HUES48 (cell line): Measurements from ENCODE around the gene CDK6.
"Not testable (repeated sequence)": the region's sequence is repeated elsewhere in the genome, so short reads cannot be mapped to it uniquely, and the experiment has no call there.

ENCODE experiments used
- H3K27ac ChIP-seq: one replicate; pipeline ENCODE4 v1.7.0; 2013; ENCODE audit warnings: low read depth, low read length, inconsistent platforms
- H3K27me3 ChIP-seq: 2 replicates; pipeline ENCODE4 v1.6.1; 2013; ENCODE audit warnings: mild to moderate bottlenecking, low read length; ENCODE audit not compliant: control insufficient read depth, insufficient read depth
- H3K36me3 ChIP-seq: 2 replicates; pipeline ENCODE4 v1.6.1; 2013; ENCODE audit warnings: low read length; ENCODE audit not compliant: control insufficient read depth, insufficient read depth
- H3K4me1 ChIP-seq: 2 replicates; pipeline ENCODE4 v1.6.1; 2013; ENCODE audit warnings: mild to moderate bottlenecking, low read length; ENCODE audit not compliant: control insufficient read depth, insufficient read depth
- H3K4me3 ChIP-seq: 2 replicates; pipeline ENCODE4 v1.5.1; 2013; ENCODE audit warnings: mild to moderate bottlenecking, low read depth, low read length
- H3K9ac ChIP-seq: 2 replicates; pipeline ENCODE4 v1.6.1; 2013; ENCODE audit warnings: mild to moderate bottlenecking, low read depth, low read length, moderate library complexity
- H3K9me3 ChIP-seq: 2 replicates; pipeline ENCODE4 v1.6.1; 2013; ENCODE audit warnings: low read length; ENCODE audit not compliant: control insufficient read depth, insufficient read depth

Gene CDK6

DNA sequence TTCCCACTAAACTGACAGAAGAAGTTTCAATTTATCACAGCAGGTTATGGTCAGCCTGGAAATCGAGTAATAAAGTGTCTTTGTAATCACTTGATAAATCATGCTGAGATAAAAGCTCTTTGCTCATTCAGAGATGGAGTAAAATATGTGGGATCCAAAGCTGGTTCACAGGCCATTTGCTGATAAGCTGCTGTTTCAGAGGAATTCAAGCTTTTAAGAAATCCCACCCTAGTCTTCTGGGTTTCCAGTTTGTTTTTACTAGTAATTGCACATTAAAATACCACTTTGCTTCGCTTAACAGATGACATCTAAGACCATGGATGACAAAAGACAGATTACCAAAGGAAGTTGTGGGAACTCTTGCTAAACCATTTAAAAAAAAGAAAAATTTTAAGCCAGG is 37.4 kb upstream of the CDK6 start:
- no peak overlapping the region for H3K4me3 ChIP-seq
- peaks cover 6% of the 10 kb centered on the region; the same call in 1 of the 2 replicates for H3K4me1 ChIP-seq
- H3K9ac ChIP-seq = no peak overlapping the region
- H3K27me3 ChIP-seq = no peaks in the 10 kb centered on the region
- H3K27ac ChIP-seq = no peak overlapping the region
- H3K9me3 ChIP-seq = no peaks in the 10 kb centered on the region
- H3K36me3 ChIP-seq = no peaks in the 10 kb centered on the region

DNA sequence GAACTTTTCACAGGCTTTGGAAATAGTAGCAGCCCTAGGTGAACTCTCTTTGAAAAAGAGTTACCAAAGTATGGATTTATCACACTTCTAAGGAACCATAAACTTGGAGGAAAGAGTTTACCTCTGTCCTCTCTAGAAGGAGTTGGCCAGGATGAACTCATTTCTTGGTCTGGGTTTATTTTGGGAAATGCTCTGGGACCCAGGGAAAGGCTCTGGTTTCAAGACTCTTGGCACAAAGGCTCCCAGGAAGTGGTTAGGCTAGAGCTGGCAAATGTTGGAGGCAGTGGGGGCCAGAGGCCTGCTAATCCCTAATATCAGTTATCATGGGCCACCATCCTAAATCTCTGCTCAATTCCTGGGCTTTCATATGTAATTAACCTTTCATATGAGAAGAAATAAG is 36.3 kb upstream of the CDK6 start:
- Histone ChIP-seq H3K9me3 (no peaks in the 10 kb centered on the region), H3K36me3 (no peaks in the 10 kb centered on the region), H3K4me1 (peaks cover 6% of the 10 kb centered on the region; the same call in 1 of the 2 replicates), H3K27ac (no peak overlapping the region), H3K9ac (no peak overlapping the region), H3K4me3 (no peak overlapping the region), H3K27me3 (no peaks in the 10 kb centered on the region)

DNA sequence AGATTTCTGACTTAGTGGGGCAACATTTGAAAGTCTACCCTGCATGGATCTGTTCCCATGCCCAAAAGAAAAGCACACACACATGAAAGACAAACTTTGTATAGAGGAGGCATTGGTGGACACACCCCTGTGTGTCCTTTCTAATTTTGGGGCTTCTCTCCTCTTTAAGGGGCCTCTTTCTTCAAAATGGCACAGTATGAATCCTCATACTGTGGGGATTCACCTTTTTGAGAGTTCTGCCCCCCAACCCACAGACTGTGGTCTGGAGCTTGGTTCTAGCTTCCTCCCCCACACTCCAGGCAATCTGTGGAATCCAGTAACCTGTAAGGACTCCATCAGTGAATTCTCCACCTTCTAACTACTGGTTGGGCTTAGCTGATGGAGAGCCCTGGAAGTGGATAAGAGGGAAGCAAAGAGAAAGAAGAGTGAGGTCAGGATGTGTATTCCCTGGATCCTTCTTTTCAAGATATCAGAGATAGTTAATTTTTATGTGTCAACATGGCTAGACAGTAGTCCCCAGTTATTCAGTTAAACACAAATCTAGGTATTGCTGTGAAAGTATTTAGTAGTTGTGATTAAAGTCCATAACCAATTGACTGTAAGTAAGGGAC is 32.4 kb upstream of the CDK6 start:
- H3K27me3 ChIP-seq = no peaks in the 10 kb centered on the region
- H3K36me3 ChIP-seq = no peaks in the 10 kb centered on the region
- H3K4me3 ChIP-seq = no peak overlapping the region
- peaks cover 6% of the 10 kb centered on the region; the same call in 1 of the 2 replicates for H3K4me1 ChIP-seq
- H3K9me3 ChIP-seq = no peaks in the 10 kb centered on the region
- H3K27ac ChIP-seq = no peak overlapping the region
- H3K9ac ChIP-seq = no peak overlapping the region

DNA sequence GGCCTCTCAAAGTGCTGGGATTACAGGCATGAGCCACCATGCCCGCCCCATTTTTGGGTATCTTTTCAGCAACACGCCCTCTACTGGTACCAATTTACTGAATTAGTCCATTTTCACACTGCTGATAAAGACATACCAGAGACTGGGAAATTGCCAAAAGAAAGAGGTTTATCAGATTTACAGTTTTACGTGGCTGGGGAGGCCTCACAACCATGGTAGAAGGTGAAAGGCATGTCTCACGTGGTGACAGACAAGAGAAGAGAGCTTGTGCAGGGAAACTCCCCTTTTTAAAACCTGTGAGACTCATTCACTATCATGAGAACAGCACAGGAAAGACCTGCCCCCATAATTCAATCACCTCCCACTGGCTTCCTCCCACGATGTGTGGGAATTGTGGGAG is 27.8 kb upstream of the CDK6 start:
- H3K27me3 ChIP-seq, H3K4me3 ChIP-seq, H3K36me3 ChIP-seq, H3K27ac ChIP-seq, H3K4me1 ChIP-seq, H3K9me3 ChIP-seq, H3K9ac ChIP-seq: not testable (repeated sequence)

DNA sequence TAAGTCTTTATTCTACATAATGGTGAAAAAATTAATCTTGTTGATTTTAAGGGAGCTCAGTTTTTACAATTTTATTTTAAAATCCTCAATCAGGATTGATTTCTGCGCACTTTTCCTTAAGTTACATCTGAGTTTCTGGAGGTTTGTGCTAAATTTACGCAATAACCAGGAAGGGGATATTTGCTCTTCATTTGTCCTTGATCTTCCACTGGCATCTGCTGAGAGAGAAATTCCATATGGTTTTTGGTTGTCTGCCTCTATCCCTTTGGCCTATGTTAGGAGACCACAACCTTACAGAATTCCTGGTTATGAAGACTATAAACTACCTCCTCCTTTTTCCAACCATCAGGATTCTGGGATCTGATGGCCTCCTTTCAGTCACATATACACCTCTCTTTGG is 20.1 kb upstream of the CDK6 start:
- Histone ChIP-seq H3K9me3 (no peaks in the 10 kb centered on the region), H3K36me3 (no peaks in the 10 kb centered on the region), H3K27me3 (no peaks in the 10 kb centered on the region), H3K4me3 (no peak overlapping the region), H3K9ac (no peak overlapping the region), H3K27ac (no peak overlapping the region), H3K4me1 (peaks cover 7% of the 10 kb centered on the region)

DNA sequence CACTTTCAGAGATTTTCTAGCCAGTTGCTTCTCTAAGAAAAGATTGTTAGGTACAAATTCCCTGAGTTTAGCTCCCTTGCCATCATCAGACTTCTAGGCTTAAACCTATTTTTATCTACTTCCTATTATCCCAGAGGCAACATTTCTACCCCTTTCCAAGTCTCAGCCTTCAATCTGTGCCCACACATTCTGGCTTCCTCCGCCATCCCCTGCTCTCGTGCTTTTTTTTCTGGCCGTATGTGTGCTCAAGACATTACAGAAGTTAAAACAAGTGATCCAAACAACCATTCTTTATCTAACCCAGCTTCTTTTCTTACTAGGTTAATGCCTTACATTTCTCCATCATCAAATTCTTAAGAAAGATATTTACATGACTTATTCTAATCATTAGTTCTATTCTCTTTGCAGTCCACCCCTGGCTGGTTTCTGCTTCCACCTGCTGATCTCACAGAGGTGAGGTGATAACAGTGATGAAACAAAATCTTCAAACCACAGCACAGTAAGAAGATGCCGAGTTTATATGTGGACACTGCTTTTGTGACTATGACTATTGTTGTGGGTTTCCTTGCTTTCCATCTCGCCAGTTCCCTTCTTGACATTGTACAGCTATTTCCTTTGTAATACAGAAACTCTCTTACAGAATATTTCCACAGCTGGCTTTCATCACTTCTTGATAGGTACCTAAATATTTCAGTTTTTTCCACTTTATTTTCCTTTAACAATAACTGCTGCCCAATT is 18.3 kb upstream of the CDK6 start:
- H3K27me3 ChIP-seq = no peaks in the 10 kb centered on the region
- H3K27ac ChIP-seq = no peak overlapping the region
- no peak overlapping the region for H3K9ac ChIP-seq

DNA sequence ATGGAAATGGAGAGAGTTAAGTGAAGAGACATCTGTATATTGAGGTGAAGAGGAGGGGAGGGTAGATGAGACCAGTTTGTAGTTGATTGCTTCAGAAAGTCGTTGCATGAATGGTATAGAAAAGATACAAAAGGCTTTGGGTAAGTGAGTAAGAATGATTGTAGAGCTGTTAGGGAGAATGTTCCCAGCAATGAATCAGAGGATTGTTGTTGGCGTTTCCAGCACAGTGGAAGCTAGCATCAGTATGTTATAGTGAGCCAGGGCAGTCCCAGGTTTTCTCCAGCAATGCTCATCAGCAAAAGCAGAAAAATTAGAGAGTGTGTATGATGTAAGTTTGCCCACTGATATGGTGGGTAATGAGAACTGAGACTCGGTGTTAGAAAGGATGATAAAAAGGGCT is 15.4 kb upstream of the CDK6 start:
- Histone ChIP-seq H3K36me3 (no peaks in the 10 kb centered on the region), H3K9ac (no peak overlapping the region), H3K4me1 (peaks cover 7% of the 10 kb centered on the region), H3K9me3 (no peaks in the 10 kb centered on the region), H3K27me3 (no peaks in the 10 kb centered on the region), H3K4me3 (no peak overlapping the region), H3K27ac (no peak overlapping the region)

More for the DNA sequence above, 18.3 kb upstream of the CDK6 start:
- H3K9me3 ChIP-seq = no peaks in the 10 kb centered on the region
- H3K4me1 ChIP-seq = peaks cover 7% of the 10 kb centered on the region
- no peaks in the 10 kb centered on the region for H3K36me3 ChIP-seq
- H3K4me3 ChIP-seq = no peak overlapping the region

DNA sequence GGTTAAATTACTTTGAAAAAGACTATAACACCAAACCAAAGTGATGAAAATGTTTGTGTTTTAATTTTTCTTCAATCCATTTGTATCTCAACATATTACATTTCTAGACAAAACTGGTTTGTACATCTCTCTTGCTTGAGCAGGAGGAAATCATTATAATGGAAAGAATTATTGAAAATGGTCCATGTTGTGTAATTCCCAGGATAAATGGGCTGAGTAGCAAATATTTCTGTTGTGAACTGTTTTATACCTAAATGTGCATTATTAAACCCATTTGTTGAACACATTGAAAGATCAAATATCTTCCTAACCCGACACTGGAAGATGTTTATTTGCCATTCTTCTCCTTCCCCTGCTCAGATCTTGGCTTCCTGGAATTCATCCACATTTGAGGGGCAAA is 14.1 kb upstream of the CDK6 start:
- H3K9me3 ChIP-seq = no peaks in the 10 kb centered on the region
- H3K4me1 ChIP-seq = peaks cover 7% of the 10 kb centered on the region
- no peak overlapping the region for H3K9ac ChIP-seq
- H3K27me3 ChIP-seq = no peaks in the 10 kb centered on the region
- no peak overlapping the region for H3K27ac ChIP-seq
- no peaks in the 10 kb centered on the region for H3K36me3 ChIP-seq
- H3K4me3 ChIP-seq = no peak overlapping the region

DNA sequence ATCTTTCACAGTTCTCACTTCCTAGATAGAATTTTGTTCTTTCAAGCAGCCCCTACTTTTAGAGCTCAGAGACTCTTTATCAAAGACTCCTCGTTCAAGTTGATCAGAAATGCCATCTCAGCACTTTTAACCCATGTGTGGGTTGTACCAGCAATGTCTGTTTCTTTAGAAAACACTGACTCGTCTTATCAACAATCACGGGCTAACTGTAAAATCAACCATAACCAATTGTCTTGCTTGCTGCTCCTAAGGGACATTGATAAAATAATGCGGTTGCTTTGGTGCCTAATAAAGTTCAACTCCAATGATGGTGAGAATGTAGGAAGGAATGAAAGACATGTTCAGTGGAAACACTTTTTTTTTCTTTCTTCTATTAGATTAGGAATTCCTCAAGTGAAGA is 12.9 kb upstream of the CDK6 start:
- Histone ChIP-seq H3K27ac (no peak overlapping the region), H3K36me3 (no peaks in the 10 kb centered on the region), H3K4me3 (no peak overlapping the region), H3K9ac (no peak overlapping the region), H3K9me3 (no peaks in the 10 kb centered on the region), H3K27me3 (no peaks in the 10 kb centered on the region), H3K4me1 (no peaks in the 10 kb centered on the region; the same call in 1 of the 2 replicates)

DNA sequence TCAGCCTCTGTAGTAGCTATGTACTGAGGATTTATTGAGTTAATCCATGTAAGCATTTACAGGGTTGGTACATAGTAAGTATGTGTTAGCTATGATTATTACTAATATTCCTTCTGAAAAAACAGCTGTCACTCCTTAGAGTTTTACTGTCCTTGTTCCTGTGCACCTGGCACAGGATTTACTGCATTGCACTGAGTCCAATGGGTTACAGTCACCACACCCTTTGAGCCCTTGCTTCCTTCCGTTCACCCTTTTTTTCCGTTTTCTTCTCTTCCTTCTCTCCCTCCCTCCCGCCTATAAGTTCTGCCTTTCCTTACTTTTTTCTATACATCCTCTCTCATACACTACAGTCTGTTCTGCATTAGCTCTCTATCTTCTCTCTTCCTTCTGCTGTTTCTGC is 12.5 kb upstream of the CDK6 start:
- H3K36me3 ChIP-seq = no peaks in the 10 kb centered on the region
- no peaks in the 10 kb centered on the region for H3K9me3 ChIP-seq
- no peaks in the 10 kb centered on the region for H3K4me1 ChIP-seq
- H3K4me3 ChIP-seq = no peak overlapping the region
- no peak overlapping the region for H3K9ac ChIP-seq
- H3K27ac ChIP-seq = no peak overlapping the region
- no peaks in the 10 kb centered on the region for H3K27me3 ChIP-seq

DNA sequence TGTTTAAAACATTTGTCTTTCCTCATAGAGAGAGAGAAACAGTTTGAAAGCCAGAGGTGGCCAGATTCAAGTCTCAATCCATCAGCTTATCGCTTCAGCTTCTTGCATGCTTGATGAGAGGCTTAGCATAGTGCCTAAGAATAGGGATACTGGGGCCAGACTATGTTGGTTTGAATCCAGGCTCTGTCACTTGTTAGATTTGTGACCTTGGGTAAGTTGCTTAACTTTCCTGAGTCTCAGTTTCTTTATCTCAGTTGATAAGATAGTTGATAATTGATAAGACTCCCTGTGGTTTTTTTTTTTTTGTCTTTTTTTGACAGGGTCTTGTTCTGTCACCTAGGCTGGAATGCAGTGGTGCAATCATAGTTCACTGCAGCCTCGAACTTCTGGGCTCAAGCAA is 12.1 kb upstream of the CDK6 start:
- H3K4me1 ChIP-seq = no peaks in the 10 kb centered on the region
- no peak overlapping the region for H3K27ac ChIP-seq
- no peaks in the 10 kb centered on the region for H3K9me3 ChIP-seq
- H3K36me3 ChIP-seq = no peaks in the 10 kb centered on the region
- no peaks in the 10 kb centered on the region for H3K27me3 ChIP-seq
- H3K4me3 ChIP-seq = no peak overlapping the region
- H3K9ac ChIP-seq = no peak overlapping the region
